RWPE2 (cell line): ENCODE measurements around the gene HOXA9.

Experiments
- ATAC-seq: fragments of 200-7000 bp; cut with Tn5 transposase; 3 replicates; pipeline ENCODE4 v1.9.1; 2021; ENCODE audit warnings: low read depth
- DNase-seq: peaks from one replicate; pipeline ENCODE4 v3.0.0-alpha.2; 2020; ENCODE audit warnings: low spot score
- H3K27ac ChIP-seq: fragments of 450-650 bp; 2 replicates; pipeline ENCODE4 v1.5.1; 2017; ENCODE audit warnings: mild to moderate bottlenecking; ENCODE audit not compliant: poor library complexity, severe bottlenecking
- H3K27me3 ChIP-seq: fragments of 250-450 bp; sonication (Bioruptor Pico); 2 replicates; pipeline ENCODE4 v1.5.1; 2021; ENCODE audit warnings: mild to moderate bottlenecking, moderate library complexity; ENCODE audit not compliant: insufficient read depth, poor library complexity, severe bottlenecking
- H3K36me3 ChIP-seq: fragments of 250-450 bp; sonication (Bioruptor Pico); 2 replicates; pipeline ENCODE4 v1.5.1; 2020; ENCODE audit warnings: low read depth, mild to moderate bottlenecking, moderate library complexity
- H3K4me1 ChIP-seq: fragments of 250-450 bp; sonication (Bioruptor Pico); 2 replicates; pipeline ENCODE4 v1.5.1; 2021; ENCODE audit warnings: mild to moderate bottlenecking, moderate library complexity; ENCODE audit not compliant: insufficient read depth, poor library complexity, severe bottlenecking
- H3K4me3 ChIP-seq: fragments of 250-450 bp; sonication (Bioruptor Pico); 2 replicates; pipeline ENCODE4 v1.5.1; 2021; ENCODE audit warnings: mild to moderate bottlenecking, moderate library complexity; ENCODE audit not compliant: severe bottlenecking
- H3K9me3 ChIP-seq: fragments of 250-450 bp; sonication (Bioruptor Pico); 2 replicates; pipeline ENCODE4 v1.5.1; 2021; ENCODE audit warnings: mild to moderate bottlenecking, moderate library complexity; ENCODE audit not compliant: severe bottlenecking
- CTCF ChIP-seq: fragments of 450-650 bp; IDR thresholded peaks from one replicate; pipeline ENCODE4 v1.5.1; 2017; ENCODE audit warnings: mild to moderate bottlenecking, moderate library complexity; ENCODE audit not compliant: poor library complexity, severe bottlenecking

HOXA9 gene

GRCh38 chr7:27118580-27118979 lies 46.8 kb downstream of the HOXA9 start:
- DNase-seq (no peak), ATAC-seq (no peak)
- H3K4me1 ChIP-seq = peaks cover 9% of the 10 kb centered on the region
- H3K4me3 ChIP-seq = no peak overlapping the region
- TF ChIP-seq CTCF = no peak
- H3K27ac ChIP-seq = no peak overlapping the region
- H3K27me3 ChIP-seq = no peaks in the 10 kb centered on the region
- H3K9me3 ChIP-seq = no peaks in the 10 kb centered on the region
- no peaks in the 10 kb centered on the region; the same call in 1 of the 2 replicates for H3K36me3 ChIP-seq

- TF ChIP-seq CTCF = no peak
- no peaks in the 10 kb centered on the region; the same call in 1 of the 2 replicates for H3K36me3 ChIP-seq
- DNase-seq = no peak
- H3K9me3 ChIP-seq = no peaks in the 10 kb centered on the region
- H3K4me1 ChIP-seq = peaks cover 9% of the 10 kb centered on the region
- no peak for ATAC-seq
- H3K27ac ChIP-seq = no peak overlapping the region
- no peaks in the 10 kb centered on the region for H3K27me3 ChIP-seq
- no peak overlapping the region for H3K4me3 ChIP-seq
Measured at GRCh38 chr7:27117887-27118491, 47.3 kb downstream of the HOXA9 start.

- no peak overlapping the region for H3K4me3 ChIP-seq
- no peaks in the 10 kb centered on the region for H3K9me3 ChIP-seq
- DNase-seq (no peak), ATAC-seq (no peak)
- H3K27me3 ChIP-seq = no peaks in the 10 kb centered on the region
- H3K27ac ChIP-seq = no peak overlapping the region
- TF ChIP-seq CTCF = no peak
- peaks cover 12% of the 10 kb centered on the region for H3K4me1 ChIP-seq
- no peaks in the 10 kb centered on the region; the same call in 1 of the 2 replicates for H3K36me3 ChIP-seq
Measured at GRCh38 chr7:27116962-27117886, 48.1 kb downstream of the HOXA9 start.

DNA sequence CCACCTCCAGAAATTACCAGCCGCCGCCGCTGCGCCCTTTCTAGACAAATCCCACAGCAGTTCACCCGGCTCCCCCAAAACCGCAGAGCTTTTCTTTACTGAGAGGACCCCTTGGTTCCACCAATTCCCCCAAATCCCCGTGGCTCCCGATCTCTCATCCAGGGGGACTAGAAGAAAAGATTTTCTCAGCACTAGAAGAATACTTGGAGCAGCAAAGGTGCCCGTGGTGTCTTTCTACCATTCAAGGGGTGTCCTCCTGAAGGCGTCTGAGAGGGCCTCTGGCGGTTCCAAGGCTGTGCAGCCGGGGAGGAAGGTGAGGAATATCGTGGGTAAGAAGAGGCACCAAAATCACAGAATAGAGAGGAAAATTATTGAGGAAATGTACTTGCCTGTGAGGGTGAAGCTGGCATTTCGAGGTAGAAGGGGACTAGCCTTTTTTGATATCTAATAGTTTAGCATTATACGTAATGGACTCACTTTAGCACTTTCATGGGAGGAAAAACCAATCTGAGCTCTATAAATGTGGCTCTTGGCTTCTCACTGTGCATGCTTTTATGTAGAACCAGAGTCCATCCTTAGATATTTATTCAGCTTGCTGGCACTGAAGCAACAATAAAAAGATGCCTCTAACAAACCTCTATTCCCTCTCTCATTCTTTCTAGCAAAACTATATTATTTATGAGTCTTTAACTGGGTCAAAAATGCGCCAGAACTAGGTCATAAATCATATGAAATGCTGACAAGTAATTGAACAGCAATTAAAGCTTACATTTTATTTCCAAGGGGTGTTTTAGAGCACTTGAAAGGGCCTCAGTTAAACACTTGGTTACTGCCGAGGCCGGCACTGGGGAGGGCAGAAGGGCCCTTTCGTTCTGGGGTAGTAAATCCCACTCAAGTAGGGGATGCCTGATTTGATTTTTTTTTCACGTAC lies 49.0 kb downstream of the HOXA9 start:
- DNase-seq (no peak), ATAC-seq (no peak)

More for the DNA sequence above, 49.0 kb downstream of the HOXA9 start:
- H3K4me3 ChIP-seq = peak overlapping the region; percentile 21
- H3K27ac ChIP-seq = peak overlapping the region; percentile 86
- H3K27me3 ChIP-seq = no peaks in the 10 kb centered on the region
- H3K36me3 ChIP-seq = no peaks in the 10 kb centered on the region; the same call in 1 of the 2 replicates
- H3K9me3 ChIP-seq = no peaks in the 10 kb centered on the region
- TF ChIP-seq CTCF = no peak
- H3K4me1 ChIP-seq = peaks cover 20% of the 10 kb centered on the region
